Measurements from ENCODE around the gene ATF3. TPM values are rescaled to one million over a fixed set of nuclear protein-coding genes. Genes with fewer than 3 reads are reported as not detected.

The ATF3 gene
- polyA plus RNA-seq, 4 donors: 20.8 to 41.2 (median 28.7) TPM

DNA sequence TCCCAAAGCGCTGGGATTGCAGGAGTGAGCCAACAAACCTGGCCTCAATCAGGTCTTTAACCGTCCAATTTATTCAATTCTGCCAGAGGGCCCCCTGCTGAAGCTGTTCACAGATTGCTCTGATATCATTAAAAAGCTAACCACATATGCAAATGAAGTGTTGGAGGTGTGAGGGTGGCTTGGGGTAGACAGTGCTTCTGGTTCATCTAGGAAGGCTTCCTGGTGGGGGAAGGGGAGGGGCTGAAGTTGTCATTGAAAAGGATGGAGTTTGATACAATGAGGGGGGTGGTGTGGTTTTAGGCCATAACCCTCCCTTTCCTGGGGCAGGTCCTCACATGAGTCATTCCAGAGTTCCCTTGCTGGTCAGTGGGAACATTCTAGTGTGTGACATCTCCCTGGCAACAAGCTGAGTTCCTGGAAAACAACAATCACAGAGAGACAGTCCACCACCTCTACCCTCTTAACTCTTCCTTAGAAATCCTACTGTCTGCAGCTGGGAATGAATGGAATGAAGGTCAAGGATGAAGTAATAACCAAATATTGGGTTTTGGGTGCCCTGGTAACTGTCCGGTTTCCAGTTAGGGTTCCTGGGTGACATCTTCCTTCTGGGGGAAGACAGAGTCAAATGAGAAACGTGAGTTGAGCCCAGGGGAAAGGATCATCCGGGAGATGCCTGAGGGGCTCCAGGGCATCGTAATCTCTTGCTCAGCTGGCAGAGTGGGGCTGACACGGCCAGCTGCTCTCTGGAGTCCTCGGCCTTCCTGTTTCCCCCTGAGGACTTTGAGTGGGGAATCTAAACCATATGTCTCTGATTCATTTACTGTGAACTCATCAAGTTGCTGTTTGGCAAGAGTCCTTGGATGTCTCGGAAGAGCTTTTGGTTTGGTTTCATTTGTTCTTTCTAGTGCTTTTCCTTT is 58.9 kb downstream of the ATF3 start:
- H3K4me1 ChIP-seq (ENCODE audit: control insufficient read depth in 3 of 3, insufficient read depth in 2 of 3, low read depth in 1 of 3, low read length in 2 of 3): peaks cover 0 to 5% (median 0%) of the 10 kb centered on the region in 3 donors
- FAIRE-seq: no peak
- peak in 1 of 2 donors; percentile 38 for DNase-seq
- no peak overlapping the region for H3K4me3 ChIP-seq (ENCODE audit: low read depth in 1 of 3, low read length in 3 of 3)
- H3K27me3 ChIP-seq (ENCODE audit: control insufficient read depth in 3 of 3, insufficient read depth in 3 of 3, low read length in 3 of 3): peaks cover 0 to 2% (median 0%) of the 10 kb centered on the region in 3 donors
- H3K27ac ChIP-seq (ENCODE audit: low read depth in 1 of 3, low read length in 2 of 3): peak overlapping the region in 2 of 3 donors; percentile 49 to 95
- 58 to 87% (median 80%) methylated on average over 9 of the region's 9 CpGs for WGBS, 3 donors
- H3K36me3 ChIP-seq (ENCODE audit: control insufficient read depth in 3 of 3, insufficient read depth in 2 of 3, low read depth in 1 of 3, low read length in 3 of 3): no peaks in the 10 kb centered on the region
- H3K9me3 ChIP-seq (ENCODE audit: control insufficient read depth in 2 of 2, insufficient read depth in 1 of 2, low read depth in 1 of 2, low read length in 1 of 2): no peaks in the 10 kb centered on the region

DNA sequence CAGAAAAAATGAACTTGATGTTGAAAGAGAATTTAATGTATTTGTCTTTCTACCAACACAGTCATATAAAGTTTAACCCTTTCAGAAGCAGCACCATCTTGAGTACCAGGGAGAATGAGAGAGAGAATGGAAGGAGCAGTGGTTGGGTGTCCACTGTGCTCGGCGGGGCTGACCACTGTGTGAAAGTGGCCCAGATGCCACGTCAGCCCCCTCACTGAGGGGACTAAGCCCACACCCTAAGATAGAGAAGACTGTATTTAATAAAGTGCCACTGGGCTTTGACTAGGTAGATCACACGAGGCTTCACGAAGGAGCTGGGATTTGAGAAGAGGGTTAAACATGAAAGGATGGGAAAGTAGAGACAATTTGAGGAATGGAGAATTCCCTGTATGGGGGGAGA is 59.9 kb downstream of the ATF3 start:
- WGBS, 3 donors: 90 to 92% (median 91%) methylated on average over 5 of the region's 5 CpGs
- no peak for DNase-seq
- Histone ChIP-seq H3K27ac (ENCODE audit: low read depth in 1 of 3, low read length in 2 of 3) (peak overlapping the region in 1 of 3 donors; percentile 95), H3K9me3 (ENCODE audit: control insufficient read depth in 2 of 2, insufficient read depth in 1 of 2, low read depth in 1 of 2, low read length in 1 of 2) (no peaks in the 10 kb centered on the region), H3K27me3 (ENCODE audit: control insufficient read depth in 3 of 3, insufficient read depth in 3 of 3, low read length in 3 of 3) (peaks cover 0 to 2% (median 0%) of the 10 kb centered on the region in 3 donors), H3K4me1 (ENCODE audit: control insufficient read depth in 3 of 3, insufficient read depth in 2 of 3, low read depth in 1 of 3, low read length in 2 of 3) (peaks cover 0 to 5% (median 0%) of the 10 kb centered on the region in 3 donors), H3K4me3 (ENCODE audit: low read depth in 1 of 3, low read length in 3 of 3) (no peak overlapping the region), H3K36me3 (ENCODE audit: control insufficient read depth in 3 of 3, insufficient read depth in 2 of 3, low read depth in 1 of 3, low read length in 3 of 3) (no peaks in the 10 kb centered on the region)
- no peak for FAIRE-seq

DNA sequence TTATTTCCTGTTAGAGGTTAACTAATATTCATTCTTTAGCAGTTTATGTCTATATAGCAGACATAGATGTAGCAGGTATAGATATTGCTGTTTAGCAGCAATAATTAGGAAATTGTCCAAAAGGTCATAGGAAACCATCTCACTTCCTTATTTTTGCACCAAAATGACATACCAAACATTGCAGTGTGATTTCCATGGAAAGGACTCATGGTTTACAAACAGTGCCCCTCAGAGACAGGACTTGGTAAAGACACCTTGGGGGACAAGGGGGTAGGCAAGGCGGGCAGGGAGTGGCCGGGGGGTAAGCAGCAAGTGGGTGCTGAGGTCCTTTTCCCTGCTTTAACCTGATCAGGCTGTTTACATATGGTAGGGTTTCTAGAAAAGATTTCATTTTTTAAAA is 60.5 kb downstream of the ATF3 start:
- DNase-seq: no peak
- WGBS, 3 donors: 77 to 88% (median 85%) methylated on average over 2 of the region's 2 CpGs
- no peaks in the 10 kb centered on the region for H3K36me3 ChIP-seq (ENCODE audit: control insufficient read depth in 3 of 3, insufficient read depth in 2 of 3, low read depth in 1 of 3, low read length in 3 of 3)
- peaks cover 0 to 5% (median 0%) of the 10 kb centered on the region in 3 donors for H3K4me1 ChIP-seq (ENCODE audit: control insufficient read depth in 3 of 3, insufficient read depth in 2 of 3, low read depth in 1 of 3, low read length in 2 of 3)
- H3K27ac ChIP-seq (ENCODE audit: low read depth in 1 of 3, low read length in 2 of 3): no peak overlapping the region
- H3K9me3 ChIP-seq (ENCODE audit: control insufficient read depth in 2 of 2, insufficient read depth in 1 of 2, low read depth in 1 of 2, low read length in 1 of 2): no peaks in the 10 kb centered on the region
- peaks cover 0 to 2% (median 0%) of the 10 kb centered on the region in 3 donors for H3K27me3 ChIP-seq (ENCODE audit: control insufficient read depth in 3 of 3, insufficient read depth in 3 of 3, low read length in 3 of 3)
- H3K4me3 ChIP-seq (ENCODE audit: low read depth in 1 of 3, low read length in 3 of 3): no peak overlapping the region
- no peak for FAIRE-seq

DNA sequence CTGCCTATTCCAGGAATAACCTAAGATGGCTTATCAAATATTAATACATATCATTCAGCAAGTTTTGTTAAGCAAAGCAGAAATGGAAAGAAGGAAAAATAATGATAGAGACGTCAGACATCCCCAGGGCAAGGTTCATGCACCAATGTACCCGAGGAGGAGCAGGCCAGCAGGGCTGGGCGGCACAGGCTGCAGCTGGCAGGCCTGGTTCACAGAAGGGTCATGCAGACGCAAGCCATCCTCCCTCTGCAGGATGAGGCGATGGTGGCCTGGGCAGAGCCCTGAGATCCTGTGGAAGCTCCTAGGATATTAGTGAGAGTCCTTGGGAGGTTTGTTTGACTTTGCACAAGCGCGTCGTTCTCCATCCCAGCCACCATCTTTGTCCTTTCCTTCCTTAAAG is 61.0 kb downstream of the ATF3 start:
- Histone ChIP-seq H3K27me3 (ENCODE audit: control insufficient read depth in 3 of 3, insufficient read depth in 3 of 3, low read length in 3 of 3) (peaks cover 0 to 2% (median 0%) of the 10 kb centered on the region in 3 donors), H3K4me1 (ENCODE audit: control insufficient read depth in 3 of 3, insufficient read depth in 2 of 3, low read depth in 1 of 3, low read length in 2 of 3) (peaks cover 0 to 5% (median 0%) of the 10 kb centered on the region in 3 donors), H3K27ac (ENCODE audit: low read depth in 1 of 3, low read length in 2 of 3) (no peak overlapping the region), H3K36me3 (ENCODE audit: control insufficient read depth in 3 of 3, insufficient read depth in 2 of 3, low read depth in 1 of 3, low read length in 3 of 3) (no peaks in the 10 kb centered on the region), H3K9me3 (ENCODE audit: control insufficient read depth in 2 of 2, insufficient read depth in 1 of 2, low read depth in 1 of 2, low read length in 1 of 2) (no peaks in the 10 kb centered on the region), H3K4me3 (ENCODE audit: low read depth in 1 of 3, low read length in 3 of 3) (no peak overlapping the region)
- no peak for FAIRE-seq
- 44 to 77% (median 64%) methylated on average over 8 of the region's 8 CpGs for WGBS, 3 donors
- peak in 1 of 2 donors; percentile 35 for DNase-seq

DNA sequence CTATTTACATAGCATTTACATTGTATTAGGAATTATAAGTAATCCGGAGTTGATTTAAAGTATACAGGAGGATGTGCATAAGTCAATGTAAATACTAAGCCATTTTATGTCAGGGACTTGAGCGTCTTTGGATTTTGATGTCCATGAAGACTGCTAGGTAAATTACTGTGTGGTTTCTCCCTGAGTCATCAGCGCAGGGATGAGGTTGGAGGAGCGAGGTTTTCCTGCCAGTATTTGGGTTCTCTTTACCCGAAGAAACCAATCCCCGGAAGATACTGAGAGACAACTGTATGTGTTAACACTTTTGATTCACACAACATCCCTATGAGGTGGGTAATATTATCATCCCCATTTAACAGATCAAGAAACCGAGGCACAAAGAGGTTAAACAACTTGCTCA is 61.7 kb downstream of the ATF3 start:
- Histone ChIP-seq H3K4me1 (ENCODE audit: control insufficient read depth in 3 of 3, insufficient read depth in 2 of 3, low read depth in 1 of 3, low read length in 2 of 3) (peaks cover 0 to 5% (median 0%) of the 10 kb centered on the region in 3 donors), H3K36me3 (ENCODE audit: control insufficient read depth in 3 of 3, insufficient read depth in 2 of 3, low read depth in 1 of 3, low read length in 3 of 3) (no peaks in the 10 kb centered on the region), H3K9me3 (ENCODE audit: control insufficient read depth in 2 of 2, insufficient read depth in 1 of 2, low read depth in 1 of 2, low read length in 1 of 2) (no peaks in the 10 kb centered on the region), H3K27ac (ENCODE audit: low read depth in 1 of 3, low read length in 2 of 3) (no peak overlapping the region), H3K4me3 (ENCODE audit: low read depth in 1 of 3, low read length in 3 of 3) (no peak overlapping the region), H3K27me3 (ENCODE audit: control insufficient read depth in 3 of 3, insufficient read depth in 3 of 3, low read length in 3 of 3) (peaks cover 0 to 2% (median 0%) of the 10 kb centered on the region in 3 donors)
- DNase-seq (no peak), FAIRE-seq (no peak)
- WGBS, 3 donors: 90 to 94% (median 94%) methylated on average over 7 of the region's 7 CpGs

Other genes with a start within 250 kb of the ATF3 start
- gene PACC1, start 193.9 kb upstream of the ATF3 start, polyA plus RNA-seq: 1 to 10 TPM in 3 of 4 donors, under 1 TPM in 1; 0.67 to 4.1 (median 2.5) TPM
- gene NENF, start 175.8 kb upstream of the ATF3 start, polyA plus RNA-seq: 10 to 100 TPM; 17.7 to 62.6 (median 40.0) TPM
- 1 to 10 TPM in 3 of 4 donors, not detected in 1; 1.5 to 3.8 (median 3.6) TPM for gene BATF3, start 91.1 kb downstream of the ATF3 start, polyA plus RNA-seq
- 10 to 100 TPM; 20.6 to 33.3 (median 22.6) TPM for gene NSL1, start 183.0 kb downstream of the ATF3 start, polyA plus RNA-seq
- gene TATDN3, start 183.1 kb downstream of the ATF3 start, polyA plus RNA-seq: 1 to 10 TPM; 5.6 to 9.9 (median 7.7) TPM
- gene SPATA45, start 238.9 kb downstream of the ATF3 start, polyA plus RNA-seq: under 1 TPM in 1 of 4 donors, not detected in 3; 0.19 TPM
- gene FLVCR1, start 249.5 kb downstream of the ATF3 start, polyA plus RNA-seq: 10 to 100 TPM in 3 of 4 donors, 1 to 10 TPM in 1; 4.4 to 30.1 (median 14.1) TPM

Measured in small intestine (tissue), 7 donors.